NCI-H82 (cell line): ENCODE results near the gene MYH14.

ENCODE experiments used
- DNase-seq: peaks from one replicate; lab custom pipeline; 2025; lab: John Stamatoyannopoulos, UW

MYH14 gene

DNA sequence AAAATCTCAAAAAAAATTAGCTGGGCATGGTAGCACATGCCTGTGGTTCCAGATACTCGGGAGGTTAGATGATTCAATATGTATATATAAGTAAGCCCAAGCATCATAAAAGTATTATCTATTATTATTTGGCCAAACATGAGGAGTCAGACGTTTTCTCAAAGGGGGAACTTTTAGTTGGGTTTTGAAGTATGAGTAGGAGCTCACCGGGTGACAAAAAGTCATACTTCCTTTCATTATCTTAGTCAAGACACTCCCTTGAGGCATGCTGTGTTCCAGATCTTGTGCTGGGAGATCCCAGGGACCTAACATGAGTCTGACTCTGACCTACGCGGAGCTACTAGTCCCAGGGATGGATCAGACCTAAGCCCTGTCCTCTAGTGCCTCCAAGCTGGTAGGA, 8.2 kb upstream of the MYH14 start:
- no peak for DNase-seq

DNA sequence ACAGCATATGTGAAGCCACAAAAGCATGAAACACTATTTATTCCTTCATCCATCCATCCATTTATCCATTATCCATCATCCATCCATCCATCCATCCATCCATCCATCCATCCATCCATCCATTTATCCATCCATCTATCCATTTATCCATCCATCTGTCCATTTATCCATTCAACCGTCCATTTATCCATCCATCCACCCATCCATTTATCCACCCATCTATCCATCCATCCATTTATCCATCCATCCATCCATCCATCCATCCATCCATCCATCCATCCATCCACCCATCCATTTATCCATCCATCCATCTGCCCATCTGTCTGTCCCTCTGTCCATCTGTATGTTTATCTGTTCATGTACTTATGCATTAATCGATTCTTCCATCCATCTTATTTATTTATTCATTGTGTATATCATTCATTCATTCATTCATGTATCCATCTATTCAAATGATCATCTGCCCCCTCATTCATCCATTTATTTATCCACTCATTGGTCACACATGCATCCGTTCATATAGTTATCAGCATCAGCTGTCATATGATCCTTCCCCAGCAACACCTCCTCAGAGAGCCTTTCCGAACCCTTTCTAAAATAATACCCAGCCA, 7.0 kb upstream of the MYH14 start:
- DNase-seq: no peak

DNA sequence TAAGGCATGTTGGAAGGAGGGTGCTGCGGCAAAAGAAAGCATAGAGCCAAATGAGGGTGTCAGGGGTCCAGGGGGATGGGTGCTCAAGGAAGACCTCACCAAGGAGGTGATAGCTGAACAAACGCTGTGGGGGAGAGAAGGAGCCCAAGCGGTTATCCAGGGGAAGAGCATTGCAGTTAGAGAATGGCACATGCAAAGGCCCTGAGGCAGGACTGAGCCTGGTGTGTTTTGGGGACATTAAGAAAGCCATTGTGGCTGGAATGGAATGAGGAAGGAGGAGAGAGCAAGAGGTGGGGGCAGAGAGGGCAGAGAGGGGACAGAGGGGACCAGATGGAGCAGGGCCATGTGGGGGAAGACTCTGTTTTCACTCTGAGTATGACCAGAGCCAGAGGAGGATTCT, 6.1 kb upstream of the MYH14 start:
- DNase-seq: no peak

DNA sequence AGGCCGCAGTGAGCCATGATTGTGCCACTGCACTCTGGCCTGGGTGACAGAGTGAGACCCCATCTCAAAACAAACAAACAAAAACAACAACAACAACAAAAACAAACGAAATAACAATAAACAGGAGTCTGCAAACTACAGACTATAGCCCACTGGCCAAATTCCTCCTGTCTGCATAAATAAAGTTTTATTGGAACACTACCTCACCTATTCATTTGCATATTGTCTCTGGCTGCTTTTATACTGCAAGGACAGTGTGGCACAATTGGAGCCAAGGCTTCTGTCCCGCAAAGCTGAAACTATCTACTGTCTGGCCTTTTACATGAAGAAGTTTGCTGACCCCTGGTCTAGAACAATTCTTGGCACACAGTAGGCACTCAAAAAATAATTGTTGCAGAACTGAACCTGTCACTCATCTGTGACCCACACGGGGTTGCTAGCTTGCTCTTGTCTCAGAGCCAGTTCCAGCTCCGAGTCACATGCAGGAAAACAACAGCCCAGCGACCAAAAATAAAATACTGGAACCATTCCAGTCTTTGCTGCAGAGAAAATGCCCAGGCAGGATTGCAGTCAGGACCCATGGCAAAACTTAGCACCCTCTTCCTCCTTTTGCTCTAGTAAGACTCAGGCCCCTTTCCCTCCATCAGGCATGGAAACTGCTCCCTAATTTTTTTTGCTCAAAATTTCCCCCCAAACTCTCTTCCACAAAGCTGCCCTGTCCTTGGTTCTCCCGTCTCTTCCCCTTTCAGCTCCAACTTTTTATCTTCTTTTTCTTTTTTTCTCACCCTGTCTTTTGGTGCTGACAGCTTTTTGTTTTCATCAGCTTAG, 4.8 kb upstream of the MYH14 start:
- DNase-seq: no peak

DNA sequence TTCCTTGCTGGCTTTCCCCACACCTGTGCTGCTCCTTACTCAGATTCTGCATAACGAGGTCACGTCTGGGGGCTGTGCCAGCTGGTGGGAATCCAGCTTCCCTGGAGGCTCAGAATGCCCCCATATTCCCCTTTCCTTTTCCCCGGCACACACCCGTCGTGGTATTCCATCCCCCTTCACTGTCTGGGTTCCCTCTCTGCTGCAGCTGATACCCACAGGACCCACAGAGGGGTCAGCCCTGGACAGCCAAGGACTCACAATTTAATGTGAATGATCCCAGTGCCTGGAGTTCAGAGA, 4.2 kb upstream of the MYH14 start:
- no peak for DNase-seq

DNA sequence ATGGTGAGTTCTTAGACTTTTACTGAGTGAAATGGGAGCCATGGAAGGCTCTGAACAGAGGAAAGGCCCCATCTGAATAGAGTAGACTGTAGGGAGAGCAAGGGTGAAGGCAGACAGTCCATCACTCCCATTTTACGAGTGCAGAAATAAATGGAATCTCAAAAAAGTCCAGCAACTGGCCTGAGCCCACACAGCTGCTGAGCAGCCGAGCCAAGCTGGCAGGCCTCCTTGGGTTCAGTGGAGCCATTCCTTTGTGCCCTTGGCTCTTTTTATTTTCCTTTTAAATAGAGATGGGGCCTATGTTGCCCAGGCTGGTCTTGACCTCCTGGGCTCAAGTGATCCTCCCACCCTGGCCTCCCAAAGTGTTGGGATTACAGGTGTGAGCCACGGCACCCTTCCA, 1.0 kb upstream of the MYH14 start:
- no peak for DNase-seq

DNA sequence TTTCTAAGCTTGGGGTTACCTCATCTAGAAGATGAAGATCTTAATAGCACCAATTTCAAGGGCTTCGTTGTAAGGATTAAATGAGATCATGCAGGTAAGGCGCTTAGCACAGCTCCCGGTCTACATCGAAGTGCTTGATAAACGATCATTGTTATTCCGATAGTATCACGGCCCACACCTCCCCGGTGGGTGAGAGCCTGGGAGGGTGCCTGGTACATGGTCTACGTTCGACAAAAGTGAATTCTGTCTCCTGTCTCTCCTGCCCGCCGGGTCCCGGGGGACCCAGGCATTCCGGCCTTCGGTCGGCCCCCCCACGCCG, 501 bp upstream of the MYH14 start:
- peak; percentile 1 for DNase-seq

DNA sequence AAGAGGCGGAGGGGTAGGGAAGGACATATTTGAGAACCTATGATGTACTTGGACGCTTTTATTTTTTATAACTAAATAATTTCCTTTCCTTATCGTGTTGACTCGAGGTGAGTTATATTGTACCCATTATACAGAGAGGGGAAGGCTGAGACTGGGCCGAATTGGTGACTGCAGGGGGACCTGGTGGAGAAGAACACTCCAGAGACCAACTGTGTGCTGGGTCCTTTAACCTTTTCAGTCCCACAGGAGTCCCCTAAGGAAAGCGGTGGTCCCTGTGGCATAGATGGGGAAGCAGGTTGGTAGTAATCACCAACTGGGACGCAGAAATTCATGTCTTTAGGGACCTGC, 633 bp downstream of the MYH14 start:
- no peak for DNase-seq

DNA sequence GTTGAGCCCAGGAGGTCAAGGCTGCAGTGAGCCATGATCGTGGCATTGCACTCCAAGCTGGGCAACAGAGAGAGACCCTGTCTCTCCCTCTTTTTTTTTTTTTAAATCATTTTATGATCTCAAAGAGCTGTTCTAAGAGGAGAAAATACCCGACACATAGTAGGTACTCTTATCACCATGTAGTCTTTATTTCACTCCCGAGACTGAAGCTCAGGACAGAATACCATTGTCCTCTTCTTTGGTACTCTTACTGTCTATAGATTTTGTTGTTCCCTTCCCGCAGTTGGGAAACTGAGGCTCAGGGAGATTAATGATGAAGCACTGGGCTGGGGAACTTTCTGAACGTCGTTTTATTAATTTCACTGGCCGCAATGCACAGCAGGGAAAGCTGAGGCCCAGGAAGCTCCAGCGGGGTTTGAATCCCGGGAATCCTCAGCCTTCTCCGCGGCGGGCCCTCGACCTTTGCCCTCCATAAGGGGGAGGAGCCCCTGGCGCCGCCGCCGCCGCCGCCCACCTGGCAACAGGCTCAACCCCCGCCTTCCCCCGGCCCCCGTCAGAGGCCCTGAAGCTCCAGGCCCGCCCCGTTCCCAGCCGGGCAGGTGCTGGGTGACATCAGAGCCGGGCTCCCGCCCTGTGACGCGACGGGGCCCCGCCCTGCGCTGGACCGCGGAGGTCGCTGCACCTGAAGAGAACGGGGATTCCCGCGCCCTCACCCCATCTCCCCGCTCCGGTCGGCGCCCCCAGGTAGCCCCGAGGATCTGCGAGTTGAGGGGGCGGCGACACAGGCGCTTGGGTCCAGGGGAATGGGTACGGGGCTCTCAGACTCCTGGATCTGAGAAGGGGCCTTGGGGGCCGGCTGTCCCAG, 1.6 kb downstream of the MYH14 start:
- DNase-seq: no peak

DNA sequence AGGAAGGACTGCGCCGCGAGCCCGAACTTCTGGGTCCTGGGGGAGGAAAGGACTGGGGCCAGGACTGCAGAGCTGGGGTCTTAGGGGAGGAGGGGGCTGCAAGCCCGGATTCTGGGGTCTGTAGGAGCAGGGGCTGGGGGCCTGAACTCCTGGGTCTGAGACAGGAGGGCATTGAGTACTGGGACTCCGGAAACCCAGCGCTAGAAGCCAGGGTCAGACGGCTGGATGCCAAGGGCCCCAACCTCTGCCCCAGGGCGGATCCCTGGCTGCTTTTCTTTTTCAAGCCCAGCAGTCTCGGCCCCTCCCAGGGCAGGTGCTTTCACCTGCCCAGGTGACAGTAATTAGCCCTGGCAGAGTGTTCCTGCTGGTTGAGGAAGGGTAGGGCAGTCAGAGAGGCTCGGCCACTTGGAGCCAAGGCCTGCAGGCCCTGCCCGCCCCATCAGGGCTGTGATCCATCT, 2.3 kb downstream of the MYH14 start:
- no peak for DNase-seq

DNA sequence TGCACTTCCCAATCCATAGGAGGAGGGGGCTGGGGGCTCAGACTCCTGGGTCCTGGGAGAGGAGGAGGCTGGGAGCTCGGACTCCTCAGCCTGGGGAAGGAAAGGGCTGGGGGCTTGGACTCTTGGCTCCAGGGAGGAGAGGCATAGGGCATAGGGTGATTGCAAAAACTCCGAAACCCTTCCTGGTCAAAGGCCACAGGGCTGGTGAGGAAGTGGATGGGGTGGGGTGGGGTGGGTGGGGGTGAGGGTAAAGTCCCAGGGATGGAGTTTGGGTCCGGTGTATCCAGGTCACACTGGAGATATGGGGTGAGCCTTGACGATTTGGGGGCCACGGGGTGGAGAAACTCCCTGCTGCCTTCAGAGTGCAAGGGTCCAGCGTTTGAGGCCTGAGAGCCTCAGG, 2.8 kb downstream of the MYH14 start:
- DNase-seq: no peak

DNA sequence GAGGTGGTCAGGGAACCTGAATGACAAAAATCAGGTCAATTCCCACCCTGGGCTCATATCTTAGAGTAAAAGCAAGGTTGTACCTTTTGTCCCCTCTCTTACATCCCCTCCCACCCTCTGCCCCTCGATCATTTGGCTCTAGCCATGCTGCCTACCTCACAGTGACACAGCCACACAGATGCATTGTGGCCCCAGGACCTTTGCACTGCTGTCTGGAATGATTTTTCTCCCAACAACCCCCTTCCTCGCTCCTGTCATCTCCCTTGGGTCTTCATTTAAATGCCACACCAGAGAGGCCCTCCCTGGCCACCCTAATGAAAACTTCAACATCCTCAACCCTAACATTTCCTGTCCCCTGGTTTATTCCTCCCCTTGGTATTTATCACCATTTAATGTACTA, 4.3 kb downstream of the MYH14 start:
- DNase-seq: no peak

DNA sequence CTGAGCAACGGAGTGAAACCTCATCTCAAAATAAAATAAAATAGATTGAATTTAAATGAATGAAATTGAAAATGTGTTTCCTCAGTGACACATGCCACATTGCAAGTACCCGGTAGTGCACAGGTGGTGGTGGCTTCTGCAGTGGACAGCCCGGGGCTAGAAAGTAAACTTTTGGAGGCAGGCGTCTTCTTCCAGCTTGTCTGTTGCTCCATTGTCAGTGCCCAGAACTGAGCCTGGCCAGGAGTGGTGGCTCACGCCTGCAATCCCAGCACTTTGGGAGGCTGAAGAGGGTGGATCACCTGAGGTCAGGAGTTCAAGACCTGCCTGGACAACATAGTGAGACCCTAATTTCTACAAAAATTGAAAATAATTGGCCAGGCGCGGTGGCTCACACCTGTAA, 5.7 kb downstream of the MYH14 start:
- DNase-seq: no peak

DNA sequence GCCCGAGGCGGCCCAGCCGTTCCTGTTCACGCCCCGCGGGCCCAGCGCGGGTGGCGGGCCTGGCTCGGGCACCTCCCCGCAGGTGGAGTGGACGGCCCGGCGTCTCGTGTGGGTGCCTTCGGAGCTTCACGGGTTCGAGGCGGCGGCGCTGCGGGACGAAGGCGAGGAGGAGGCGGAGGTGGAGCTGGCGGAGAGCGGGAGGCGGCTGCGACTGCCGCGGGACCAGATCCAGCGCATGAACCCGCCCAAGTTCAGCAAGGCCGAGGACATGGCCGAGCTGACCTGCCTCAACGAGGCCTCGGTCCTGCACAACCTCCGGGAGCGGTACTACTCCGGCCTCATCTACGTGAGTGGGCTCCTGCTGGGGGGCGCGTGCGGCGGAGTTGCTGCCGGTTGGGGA, 7.0 kb downstream of the MYH14 start:
- no peak for DNase-seq

DNA sequence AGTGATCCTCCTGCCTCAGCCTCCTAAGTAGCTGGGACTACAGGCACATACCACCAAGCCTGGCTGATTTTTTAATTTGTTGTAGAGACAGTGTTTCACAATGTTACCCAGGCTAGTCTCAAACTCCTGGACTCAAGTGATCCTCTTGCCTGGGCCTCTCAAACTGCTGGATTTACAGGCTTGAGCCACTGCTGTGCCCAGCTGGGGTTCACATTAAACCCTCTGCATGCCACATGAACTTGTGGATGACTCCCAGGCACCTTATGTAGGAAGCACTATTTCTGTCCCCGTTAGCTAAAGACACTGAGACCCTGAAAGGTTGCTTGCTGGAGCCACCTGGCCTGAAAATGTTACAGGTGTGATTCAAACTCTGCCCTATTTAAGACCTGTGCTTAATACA, 10.5 kb downstream of the MYH14 start:
- no peak for DNase-seq

DNA sequence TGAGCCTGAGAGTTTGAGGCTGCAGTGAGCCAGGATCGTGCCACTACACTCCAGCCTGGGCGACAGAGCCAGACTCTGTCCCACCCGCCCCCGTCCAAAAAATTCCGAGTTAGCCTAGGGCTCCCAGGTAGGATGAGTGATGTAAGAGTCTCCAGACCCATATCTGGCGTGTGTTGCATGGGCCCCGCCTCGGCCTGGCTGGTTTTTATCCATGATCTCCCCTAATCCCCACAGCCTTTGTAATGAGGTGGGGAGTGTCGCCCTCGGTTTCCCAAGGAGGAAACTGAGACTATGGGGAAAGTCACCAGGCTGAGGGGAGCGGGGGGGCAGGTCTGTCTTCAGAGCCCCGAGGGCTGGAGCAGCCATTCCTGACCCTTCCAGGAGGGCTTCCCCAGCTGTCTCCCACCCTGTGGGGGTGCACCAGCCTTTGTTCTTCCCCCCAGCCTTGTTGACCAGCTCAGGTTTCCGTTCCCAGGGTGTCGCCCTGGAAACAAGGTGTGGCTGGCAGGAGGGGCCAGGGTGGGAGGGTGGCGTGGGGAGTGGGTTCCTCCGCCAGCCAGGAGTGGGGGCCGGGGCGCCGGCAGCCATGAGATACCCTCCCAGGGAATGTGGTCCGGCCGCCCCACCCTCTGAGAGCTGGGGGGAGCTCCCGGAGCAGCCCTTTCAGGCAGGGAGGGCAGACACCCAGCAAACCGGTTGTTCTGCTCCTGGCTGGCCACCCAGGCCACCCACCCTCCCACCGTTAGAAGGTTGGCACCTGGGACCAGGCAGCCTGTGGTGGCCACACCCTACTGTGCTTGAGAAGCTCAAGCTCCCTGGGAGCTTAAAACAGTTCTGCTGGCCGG, 11.5 kb downstream of the MYH14 start:
- DNase-seq: no peak

DNA sequence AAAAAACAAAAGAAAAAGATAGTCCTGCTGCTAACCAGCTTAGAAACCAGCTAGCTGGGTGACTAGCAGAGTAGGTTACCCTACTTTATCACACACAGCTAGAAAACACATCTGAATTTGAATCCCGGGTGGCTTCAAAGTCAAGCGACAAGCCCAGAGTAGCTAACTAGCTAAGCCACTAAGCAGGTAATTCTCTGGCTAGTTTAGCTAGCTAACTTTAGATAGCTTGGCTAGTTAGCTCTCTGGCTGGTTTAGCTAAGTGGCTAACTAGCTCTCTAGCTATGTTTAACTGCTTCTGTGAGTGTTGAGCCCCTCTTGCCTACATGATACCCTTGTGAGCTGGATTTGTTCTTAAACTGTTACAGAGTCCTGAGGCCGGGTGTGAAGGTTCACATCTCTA, 12.4 kb downstream of the MYH14 start:
- no peak for DNase-seq

DNA sequence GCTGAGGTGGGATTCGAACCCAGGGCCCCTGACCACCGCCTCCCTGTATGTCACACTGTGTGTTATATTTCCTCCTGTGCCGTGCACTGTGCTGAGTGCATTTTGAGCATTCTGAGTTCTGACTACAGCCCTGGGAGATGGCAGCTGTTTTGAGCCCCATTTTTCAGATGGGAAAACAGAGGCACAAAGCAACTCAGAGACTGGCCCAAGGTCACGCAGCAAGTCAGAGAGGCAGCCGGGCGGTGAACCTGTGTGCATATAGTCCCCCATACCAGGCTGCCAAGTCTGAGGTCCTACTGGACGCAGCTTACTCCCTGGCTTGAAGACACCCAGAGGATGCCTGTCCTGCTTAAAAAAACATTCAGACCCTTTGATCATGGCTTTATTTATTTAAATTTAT, 17.7 kb downstream of the MYH14 start:
- DNase-seq: no peak

DNA sequence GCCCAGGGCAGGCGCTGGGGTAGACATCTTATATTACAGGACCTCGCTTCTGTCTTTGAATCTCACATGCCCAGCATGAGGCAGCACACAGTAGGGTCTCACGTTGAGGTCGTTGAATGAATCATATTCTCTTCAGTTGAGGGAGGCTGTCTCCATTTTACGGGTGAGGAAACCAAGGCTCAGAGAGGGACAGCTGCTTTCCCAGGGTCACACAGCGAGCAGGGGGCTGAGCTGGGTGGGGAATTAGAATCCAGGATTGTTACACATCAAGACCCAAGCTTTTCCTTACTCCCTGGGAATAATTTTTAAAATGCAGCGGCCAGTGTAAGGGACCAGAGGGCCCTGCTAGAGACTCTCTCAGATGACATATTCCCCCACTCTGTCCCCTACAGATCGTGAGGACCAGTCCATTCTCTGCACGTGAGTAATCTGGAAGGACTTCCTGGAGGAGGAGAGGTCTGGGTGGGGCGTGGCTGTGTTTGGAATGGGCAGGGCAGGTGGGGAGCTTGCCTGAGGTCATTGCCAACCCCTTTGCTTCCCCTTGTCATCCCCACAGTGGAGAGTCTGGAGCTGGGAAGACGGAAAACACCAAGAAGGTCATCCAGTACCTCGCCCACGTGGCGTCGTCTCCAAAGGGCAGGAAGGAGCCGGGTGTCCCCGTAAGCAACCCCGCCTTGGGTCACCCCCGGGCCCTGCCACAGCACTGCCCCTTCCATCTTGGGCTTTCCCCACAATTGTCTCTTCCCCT, 19.4 kb downstream of the MYH14 start:
- no peak for DNase-seq

DNA sequence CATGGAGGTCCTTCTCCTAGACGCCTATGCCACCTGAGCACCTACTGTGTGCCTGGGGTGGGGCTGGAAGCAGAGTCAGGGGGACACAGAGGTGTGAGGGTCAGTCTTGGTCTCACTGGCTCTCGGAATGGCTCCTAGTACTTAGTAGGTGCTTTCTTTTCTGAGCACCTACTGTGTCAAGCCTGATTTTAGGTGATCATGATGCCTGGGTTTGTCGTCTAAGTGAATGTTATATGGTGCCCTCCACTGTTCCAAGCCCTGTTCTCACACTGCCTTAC, 20.0 kb downstream of the MYH14 start:
- DNase-seq: no peak

DNA sequence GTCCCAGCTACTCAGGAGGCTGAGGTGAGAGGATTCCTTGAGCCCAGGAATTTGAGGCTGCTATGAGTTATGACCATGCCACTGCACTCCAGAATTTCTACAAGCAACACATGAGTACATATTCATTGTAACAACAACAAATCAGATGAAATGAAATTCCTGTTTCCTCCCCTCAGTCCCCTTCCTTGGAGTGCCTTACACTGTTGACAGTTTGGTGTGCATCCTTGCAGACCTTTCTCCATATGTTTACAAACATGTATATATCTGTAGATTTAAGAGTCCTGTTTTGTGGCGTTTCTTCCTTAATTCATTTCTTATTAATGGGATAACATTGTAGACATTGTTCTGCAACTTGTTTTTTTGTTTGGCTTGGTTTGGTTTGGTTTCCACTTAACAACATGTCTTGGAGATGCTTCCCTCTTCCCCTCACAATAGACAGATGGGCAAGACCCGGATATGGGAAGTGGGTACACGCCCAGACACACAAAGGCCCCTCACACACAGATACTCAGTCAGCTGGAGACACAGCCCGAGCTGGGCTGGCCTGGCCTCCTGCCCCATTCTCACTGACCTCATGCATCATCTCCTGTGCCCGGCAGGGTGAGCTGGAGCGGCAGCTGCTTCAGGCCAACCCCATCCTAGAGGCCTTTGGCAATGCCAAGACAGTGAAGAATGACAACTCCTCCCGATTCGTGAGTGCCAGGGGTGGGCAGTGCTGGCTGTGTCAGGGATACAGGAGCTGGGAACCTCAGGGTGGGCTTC, 21.7 kb downstream of the MYH14 start:
- DNase-seq: no peak
